Mesothelial cell of epicardium (in vitro differentiated cells): ENCODE data around the gene CDH12. TPM values are rescaled to one million over a fixed set of nuclear protein-coding genes. Genes with fewer than 3 reads are reported as not detected.

ENCODE experiments used
- DNase-seq, 2 experiments: peaks; one replicate each; pipeline ENCODE4 v3.0.0; 2021; ENCODE audit warnings: low spot score in 2 of 2; ENCODE audit not compliant: unreplicated experiment in 2 of 2
- H3K27ac Mint-ChIP-seq: 2 replicates; pipeline ENCODE4 v1.8.0; 2021; ENCODE audit warnings: mixed read lengths
- H3K27me3 Mint-ChIP-seq: 2 replicates; pipeline ENCODE4 v1.8.0; 2021; ENCODE audit warnings: low read depth, mixed read lengths
- H3K36me3 Mint-ChIP-seq: 2 replicates; pipeline ENCODE4 v1.8.0; 2021; ENCODE audit warnings: mixed read lengths
- H3K4me1 Mint-ChIP-seq: 2 replicates; pipeline ENCODE4 v1.8.0; 2021; ENCODE audit warnings: mixed read lengths
- H3K4me3 Mint-ChIP-seq: 2 replicates; pipeline ENCODE4 v1.8.0; 2021; ENCODE audit warnings: mild to moderate bottlenecking, moderate library complexity, mixed read lengths
- H3K9me3 Mint-ChIP-seq: 2 replicates; pipeline ENCODE4 v1.8.0; 2021; ENCODE audit warnings: mixed read lengths
- CTCF ChIP-seq: fragments of 200-600 bp; sonication (generic); IDR thresholded peaks from one replicate; pipeline ENCODE4 v1.5.0; 2021; ENCODE audit warnings: antibody characterized with exemption; ENCODE audit not compliant: unreplicated experiment
- total RNA-seq: library from RNA; stranded (reverse); gene quantifications from 3 replicates; pipeline ENCODE4 v1.2.1, GENCODE V29; 2021

The CDH12 gene
- total RNA-seq, 1 donor from 2014 or later, result 1.6 TPM

DNA sequence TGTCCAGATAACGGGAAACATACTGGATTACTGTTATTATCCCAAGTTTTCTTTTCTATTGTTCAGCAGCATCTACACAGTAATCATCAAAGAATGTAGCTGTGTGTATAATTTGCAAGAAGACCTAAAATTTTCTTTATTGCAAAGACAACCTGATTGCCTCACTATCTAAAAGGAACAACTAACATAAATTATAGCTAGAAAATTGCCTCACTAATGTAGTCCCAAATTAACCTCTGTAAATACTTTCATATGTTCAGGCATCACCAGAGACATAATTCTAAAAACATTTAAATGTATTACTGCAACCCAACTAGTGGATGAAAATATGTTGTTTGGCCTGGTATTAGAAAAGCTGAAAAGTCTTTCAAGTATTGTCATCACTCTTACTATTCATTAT, 275.4 kb downstream of the CDH12 start:
- peaks cover 14% of the 10 kb centered on the region for H3K4me1 Mint-ChIP-seq
- H3K27ac Mint-ChIP-seq, result no peak overlapping the region
- H3K36me3 Mint-ChIP-seq, result no peaks in the 10 kb centered on the region
- no peak for DNase-seq
- TF ChIP-seq CTCF, result no peak
- H3K9me3 Mint-ChIP-seq, result no peaks in the 10 kb centered on the region
- H3K27me3 Mint-ChIP-seq, result peaks cover 7% of the 10 kb centered on the region
- no peak overlapping the region for H3K4me3 Mint-ChIP-seq

DNA sequence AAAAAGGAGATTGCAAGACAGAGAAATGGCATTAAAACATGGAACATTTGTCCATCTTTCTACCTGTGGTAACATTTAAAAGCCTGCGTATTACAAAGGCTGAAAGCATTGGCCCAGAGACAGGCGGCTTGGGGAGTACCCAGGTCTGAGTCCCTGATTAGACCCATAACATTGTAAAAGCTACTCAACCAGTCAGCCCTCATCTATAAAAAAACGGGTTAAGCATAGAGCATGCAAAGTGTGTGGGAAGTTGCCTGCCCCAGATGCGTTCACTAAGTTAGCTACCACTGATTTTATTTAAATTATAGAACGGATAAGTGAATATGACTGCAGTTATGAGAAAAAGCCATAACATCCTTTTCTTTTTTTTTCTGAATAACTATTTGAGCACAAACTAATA, 276.1 kb downstream of the CDH12 start:
- Mint-ChIP-seq H3K27ac (no peak overlapping the region), H3K27me3 (peaks cover 11% of the 10 kb centered on the region), H3K9me3 (no peaks in the 10 kb centered on the region), H3K36me3 (no peaks in the 10 kb centered on the region), H3K4me3 (no peak overlapping the region), H3K4me1 (peaks cover 18% of the 10 kb centered on the region)
- TF ChIP-seq CTCF, result no peak
- DNase-seq, result no peak

DNA sequence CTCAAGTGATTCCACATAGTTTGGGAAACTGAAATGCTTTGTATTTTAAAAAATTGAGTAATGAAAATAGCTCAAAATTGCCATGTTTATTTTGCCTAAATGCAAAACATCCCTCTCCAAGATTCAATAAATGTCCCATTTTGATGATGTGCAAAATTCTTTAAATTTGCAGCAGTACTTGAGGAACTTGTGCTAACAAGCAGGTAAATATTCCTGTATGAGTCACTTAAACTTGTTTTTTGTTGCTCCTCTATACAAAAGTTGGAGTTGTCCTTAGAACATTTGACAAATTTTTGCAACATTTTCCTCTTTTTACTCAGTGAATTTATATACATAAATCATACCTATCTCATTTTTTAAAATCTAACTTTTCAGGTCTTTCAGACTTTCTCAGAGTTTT, 280.2 kb downstream of the CDH12 start:
- Mint-ChIP-seq H3K4me1 (peaks cover 12% of the 10 kb centered on the region), H3K4me3 (no peak overlapping the region), H3K9me3 (peaks cover 10% of the 10 kb centered on the region), H3K36me3 (no peaks in the 10 kb centered on the region), H3K27me3 (peaks cover 13% of the 10 kb centered on the region), H3K27ac (no peak overlapping the region)
- no peak for TF ChIP-seq CTCF
- DNase-seq, result no peak

DNA sequence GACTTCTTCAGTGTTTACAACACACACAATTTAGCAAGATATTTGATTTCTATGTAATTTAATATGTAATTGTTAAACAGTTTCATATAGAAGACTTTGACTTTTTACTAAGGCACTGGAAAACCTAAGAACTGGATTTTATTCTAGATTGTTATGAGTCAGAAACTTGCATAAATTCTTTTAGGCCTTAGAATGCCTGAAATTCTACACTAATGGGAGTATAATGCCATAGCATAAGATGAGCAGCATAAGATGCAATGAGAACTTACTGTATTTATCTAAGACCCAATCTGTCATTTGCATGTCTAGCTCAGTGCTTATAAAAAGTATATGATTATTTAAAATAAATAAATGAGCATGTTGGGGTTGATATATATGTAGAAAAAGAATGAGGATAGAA, 285.2 kb downstream of the CDH12 start:
- Mint-ChIP-seq H3K36me3 (no peaks in the 10 kb centered on the region), H3K27me3 (peaks cover 5% of the 10 kb centered on the region), H3K4me1 (peaks cover 4% of the 10 kb centered on the region), H3K4me3 (no peak overlapping the region), H3K9me3 (peaks cover 10% of the 10 kb centered on the region), H3K27ac (no peak overlapping the region)
- TF ChIP-seq CTCF, result no peak
- no peak for DNase-seq

DNA sequence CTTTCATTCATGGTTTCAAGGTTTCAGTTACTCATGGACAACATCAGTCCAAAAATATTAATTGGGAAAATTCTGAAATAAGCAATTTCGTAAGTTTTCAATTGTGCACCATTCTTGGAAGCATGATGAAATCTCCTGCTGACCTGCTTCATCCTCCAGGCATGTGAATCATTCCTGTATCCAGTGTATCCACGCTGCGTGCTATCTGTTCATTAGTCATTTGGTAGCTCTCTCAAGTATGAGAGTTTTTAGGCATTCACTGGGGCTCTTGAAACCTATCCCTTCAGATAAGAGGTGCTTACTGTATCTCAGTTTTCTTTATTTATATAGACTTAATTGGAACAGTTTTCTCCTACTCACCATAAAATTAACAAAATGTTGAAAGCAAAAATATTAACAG, 293.0 kb downstream of the CDH12 start:
- DNase-seq, result no peak
- Mint-ChIP-seq H3K4me3 (no peak overlapping the region), H3K4me1 (no peaks in the 10 kb centered on the region), H3K9me3 (no peaks in the 10 kb centered on the region), H3K36me3 (no peaks in the 10 kb centered on the region), H3K27me3 (no peaks in the 10 kb centered on the region), H3K27ac (no peak overlapping the region)
- no peak for TF ChIP-seq CTCF

GRCh38 chr5:22557251-22557650, 295.9 kb downstream of the CDH12 start:
- Mint-ChIP-seq H3K9me3 (no peaks in the 10 kb centered on the region), H3K27me3 (peaks cover 3% of the 10 kb centered on the region), H3K4me3 (no peak overlapping the region), H3K36me3 (no peaks in the 10 kb centered on the region), H3K27ac (no peak overlapping the region), H3K4me1 (no peaks in the 10 kb centered on the region)
- DNase-seq, result no peak
- TF ChIP-seq CTCF, result no peak
